Panc1 (cell line): ENCODE data around the gene SOWAHD.

ENCODE experiments used
- POLR2AphosphoS5 ChIP-seq: IDR thresholded peaks from 2 replicates; pipeline ENCODE4 v1.6.1; 2012; ENCODE audit warnings: mild to moderate bottlenecking, low read depth, low read length, moderate library complexity
- TF ChIP-seq, protein P1 (sequence below): fragments of 450-650 bp; IDR thresholded peaks from 2 replicates; pipeline ENCODE4 v1.5.1; 2017; ENCODE audit warnings: mild to moderate bottlenecking
- TF ChIP-seq, protein P2 (sequence below), 2 experiments: IDR thresholded peaks; 2 replicates each; pipeline ENCODE4 v1.6.1; 2011 to 2012; ENCODE audit warnings: low read depth in 2 of 2, control low read depth in 1 of 2, low read length in 1 of 2, mild to moderate bottlenecking in 1 of 2, moderate library complexity in 1 of 2; ENCODE audit not compliant: insufficient read depth in 1 of 2

DNA sequence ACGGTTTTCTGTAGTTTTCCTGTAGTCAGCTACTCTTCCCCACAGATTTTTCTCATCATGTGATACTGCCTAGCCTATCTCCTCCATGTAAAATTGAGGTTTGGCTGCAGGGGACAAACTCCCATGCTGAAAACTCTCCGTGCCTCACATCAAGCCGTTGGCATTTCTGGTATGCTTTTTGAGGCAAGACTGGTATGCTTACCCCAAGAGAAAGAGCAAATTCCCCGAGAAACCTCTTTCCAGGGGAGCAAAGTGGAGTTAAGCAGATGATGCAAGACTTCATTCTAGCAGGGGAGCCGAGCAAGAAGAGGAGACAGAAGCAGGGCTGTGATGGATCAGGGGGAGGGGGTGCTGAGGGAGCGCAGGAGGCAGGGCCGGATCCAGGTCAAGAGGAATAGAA is 4.8 kb downstream of the SOWAHD start:
- TF ChIP-seq, protein P1, sequence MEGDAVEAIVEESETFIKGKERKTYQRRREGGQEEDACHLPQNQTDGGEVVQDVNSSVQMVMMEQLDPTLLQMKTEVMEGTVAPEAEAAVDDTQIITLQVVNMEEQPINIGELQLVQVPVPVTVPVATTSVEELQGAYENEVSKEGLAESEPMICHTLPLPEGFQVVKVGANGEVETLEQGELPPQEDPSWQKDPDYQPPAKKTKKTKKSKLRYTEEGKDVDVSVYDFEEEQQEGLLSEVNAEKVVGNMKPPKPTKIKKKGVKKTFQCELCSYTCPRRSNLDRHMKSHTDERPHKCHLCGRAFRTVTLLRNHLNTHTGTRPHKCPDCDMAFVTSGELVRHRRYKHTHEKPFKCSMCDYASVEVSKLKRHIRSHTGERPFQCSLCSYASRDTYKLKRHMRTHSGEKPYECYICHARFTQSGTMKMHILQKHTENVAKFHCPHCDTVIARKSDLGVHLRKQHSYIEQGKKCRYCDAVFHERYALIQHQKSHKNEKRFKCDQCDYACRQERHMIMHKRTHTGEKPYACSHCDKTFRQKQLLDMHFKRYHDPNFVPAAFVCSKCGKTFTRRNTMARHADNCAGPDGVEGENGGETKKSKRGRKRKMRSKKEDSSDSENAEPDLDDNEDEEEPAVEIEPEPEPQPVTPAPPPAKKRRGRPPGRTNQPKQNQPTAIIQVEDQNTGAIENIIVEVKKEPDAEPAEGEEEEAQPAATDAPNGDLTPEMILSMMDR, result no peak
- no peak for TF ChIP-seq POLR2AphosphoS5
- TF ChIP-seq, protein P2, sequence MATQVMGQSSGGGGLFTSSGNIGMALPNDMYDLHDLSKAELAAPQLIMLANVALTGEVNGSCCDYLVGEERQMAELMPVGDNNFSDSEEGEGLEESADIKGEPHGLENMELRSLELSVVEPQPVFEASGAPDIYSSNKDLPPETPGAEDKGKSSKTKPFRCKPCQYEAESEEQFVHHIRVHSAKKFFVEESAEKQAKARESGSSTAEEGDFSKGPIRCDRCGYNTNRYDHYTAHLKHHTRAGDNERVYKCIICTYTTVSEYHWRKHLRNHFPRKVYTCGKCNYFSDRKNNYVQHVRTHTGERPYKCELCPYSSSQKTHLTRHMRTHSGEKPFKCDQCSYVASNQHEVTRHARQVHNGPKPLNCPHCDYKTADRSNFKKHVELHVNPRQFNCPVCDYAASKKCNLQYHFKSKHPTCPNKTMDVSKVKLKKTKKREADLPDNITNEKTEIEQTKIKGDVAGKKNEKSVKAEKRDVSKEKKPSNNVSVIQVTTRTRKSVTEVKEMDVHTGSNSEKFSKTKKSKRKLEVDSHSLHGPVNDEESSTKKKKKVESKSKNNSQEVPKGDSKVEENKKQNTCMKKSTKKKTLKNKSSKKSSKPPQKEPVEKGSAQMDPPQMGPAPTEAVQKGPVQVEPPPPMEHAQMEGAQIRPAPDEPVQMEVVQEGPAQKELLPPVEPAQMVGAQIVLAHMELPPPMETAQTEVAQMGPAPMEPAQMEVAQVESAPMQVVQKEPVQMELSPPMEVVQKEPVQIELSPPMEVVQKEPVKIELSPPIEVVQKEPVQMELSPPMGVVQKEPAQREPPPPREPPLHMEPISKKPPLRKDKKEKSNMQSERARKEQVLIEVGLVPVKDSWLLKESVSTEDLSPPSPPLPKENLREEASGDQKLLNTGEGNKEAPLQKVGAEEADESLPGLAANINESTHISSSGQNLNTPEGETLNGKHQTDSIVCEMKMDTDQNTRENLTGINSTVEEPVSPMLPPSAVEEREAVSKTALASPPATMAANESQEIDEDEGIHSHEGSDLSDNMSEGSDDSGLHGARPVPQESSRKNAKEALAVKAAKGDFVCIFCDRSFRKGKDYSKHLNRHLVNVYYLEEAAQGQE (IDR thresholded peaks at IDR 0.05; ENCODE audit: insufficient read depth in 1 of 2, low read depth in 2 of 2, low read length in 1 of 2), result no peak
